Activated naive CD4-positive, alpha-beta T cell treated with anti-CD3 and anti-CD28 coated beads for 36 hours (primary cell): Measurements from ENCODE around the gene KDM4C. TPM values are rescaled to one million over a fixed set of nuclear protein-coding genes. Genes with fewer than 3 reads are reported as not detected.
A peak's percentile ranks its signal among the peaks of the same experiment; 100 is the strongest.

ENCODE experiments used
- CTCF ChIA-PET: fragments of 350-600 bp; sonication (Branson Sonifier 250); formaldehyde crosslinking; loops from one replicate; lab custom pipeline; 2021; ENCODE audit warnings: antibody characterized with exemption; lab: Charles Lee
- DNase-seq: peaks from one replicate; pipeline ENCODE4 v3.0.0-alpha.2; 2020
- H3K27ac Mint-ChIP-seq: one replicate; pipeline ENCODE4 v1.8.0; 2021; ENCODE audit warnings: mild to moderate bottlenecking, mixed read lengths
- H3K27me3 Mint-ChIP-seq: one replicate; pipeline ENCODE4 v1.8.0; 2021; ENCODE audit warnings: low read depth, mixed read lengths
- H3K36me3 Mint-ChIP-seq: one replicate; pipeline ENCODE4 v1.8.0; 2021; ENCODE audit warnings: low read depth, mixed read lengths
- H3K4me1 Mint-ChIP-seq: one replicate; pipeline ENCODE4 v1.8.0; 2021; ENCODE audit warnings: low read depth, mixed read lengths
- H3K4me3 Mint-ChIP-seq: one replicate; pipeline ENCODE4 v1.8.0; 2021; ENCODE audit warnings: mild to moderate bottlenecking, moderate library complexity, mixed read lengths
- H3K9me3 Mint-ChIP-seq: one replicate; pipeline ENCODE4 v1.8.0; 2021; ENCODE audit warnings: mixed read lengths
- intact Hi-C: fragments of 100-400 bp; cut with micrococcal nuclease; formaldehyde crosslinking; loops from one replicate; pipeline ENCODE4 v1.15.1; 2023
- total RNA-seq, 2 experiments: library from RNA; stranded (reverse); gene quantifications; one replicate each; pipeline ENCODE4 v1.2.3, GENCODE V29; 2021

KDM4C gene
- total RNA-seq, 2 experiments from 2014 or later = 27.4 to 28.9 TPM

GRCh38 chr9:6819112-6819511 lies 61.3 kb downstream of the KDM4C start:
- CTCF ChIA-PET = interaction anchor here (0.7 to 0.9 kb wide), 2 partner anchors 8 to 200 kb away, joined by 3 read pairs; no protein-coding TSS in a partner anchor
- H3K4me3 Mint-ChIP-seq = no peak overlapping the region
- peaks cover 11% of the 10 kb centered on the region for H3K4me1 Mint-ChIP-seq
- intact Hi-C loops = no loop called here
- no peak overlapping the region for H3K27ac Mint-ChIP-seq
- H3K9me3 Mint-ChIP-seq = peaks cover 2% of the 10 kb centered on the region
- no peaks in the 10 kb centered on the region for H3K27me3 Mint-ChIP-seq
- H3K36me3 Mint-ChIP-seq = peaks cover 15% of the 10 kb centered on the region
- no peak for DNase-seq

GRCh38 chr9:6819529-6819928 lies 61.8 kb downstream of the KDM4C start:
- intact Hi-C loops = no loop called here

GRCh38 chr9:6822696-6823095 lies 64.9 kb downstream of the KDM4C start:
- peaks cover 2% of the 10 kb centered on the region for H3K9me3 Mint-ChIP-seq
- H3K27me3 Mint-ChIP-seq = no peaks in the 10 kb centered on the region
- DNase-seq = no peak
- CTCF ChIA-PET = no interaction called here
- intact Hi-C loops = no loop called here
- H3K4me3 Mint-ChIP-seq = no peak overlapping the region
- H3K36me3 Mint-ChIP-seq = peaks cover 21% of the 10 kb centered on the region
- peaks cover 9% of the 10 kb centered on the region for H3K4me1 Mint-ChIP-seq
- no peak overlapping the region for H3K27ac Mint-ChIP-seq

More at GRCh38 chr9:6819529-6819928, 61.8 kb downstream of the KDM4C start:
- DNase-seq = no peak
- Mint-ChIP-seq H3K9me3 (peaks cover 2% of the 10 kb centered on the region), H3K27me3 (no peaks in the 10 kb centered on the region), H3K27ac (no peak overlapping the region), H3K36me3 (peaks cover 18% of the 10 kb centered on the region), H3K4me3 (no peak overlapping the region), H3K4me1 (peaks cover 11% of the 10 kb centered on the region)
- CTCF ChIA-PET = interaction anchor here (0.7 to 0.9 kb wide), 2 partner anchors 8 to 200 kb away, joined by 3 read pairs; no protein-coding TSS in a partner anchor

GRCh38 chr9:6827439-6828145 lies 69.8 kb downstream of the KDM4C start:
- H3K27ac Mint-ChIP-seq = no peak overlapping the region
- peaks cover 30% of the 10 kb centered on the region for H3K36me3 Mint-ChIP-seq
- no peaks in the 10 kb centered on the region for H3K27me3 Mint-ChIP-seq
- H3K4me1 Mint-ChIP-seq = peaks cover 8% of the 10 kb centered on the region
- CTCF ChIA-PET = interaction anchor here (0.6 to 2.8 kb wide), 21 partner anchors 9 to 707 kb away, joined by 3 to 17 read pairs (median 4); no protein-coding TSS in a partner anchor
- intact Hi-C loops = loop anchor here (1.0 to 5.0 kb wide), 3 partner anchors 225 to 709 kb away; no protein-coding TSS in a partner anchor
- peak; percentile 68 for DNase-seq
- peaks cover 5% of the 10 kb centered on the region for H3K9me3 Mint-ChIP-seq
- no peak overlapping the region for H3K4me3 Mint-ChIP-seq

GRCh38 chr9:6829027-6829426 lies 71.3 kb downstream of the KDM4C start:
- peaks cover 36% of the 10 kb centered on the region for H3K36me3 Mint-ChIP-seq
- no peaks in the 10 kb centered on the region for H3K27me3 Mint-ChIP-seq
- intact Hi-C loops = loop anchor here (5.0 kb wide), 1 partner anchor 223 kb away; no protein-coding TSS in a partner anchor
- no peak overlapping the region for H3K4me3 Mint-ChIP-seq
- peaks cover 5% of the 10 kb centered on the region for H3K9me3 Mint-ChIP-seq
- DNase-seq = no peak
- CTCF ChIA-PET = interaction anchor here (0.6 kb wide), 3 partner anchors 32 to 101 kb away, joined by 3 to 6 read pairs (median 3); no protein-coding TSS in a partner anchor
- H3K27ac Mint-ChIP-seq = no peak overlapping the region
- peaks cover 8% of the 10 kb centered on the region for H3K4me1 Mint-ChIP-seq

GRCh38 chr9:6829536-6829935 lies 71.8 kb downstream of the KDM4C start:
- peaks cover 5% of the 10 kb centered on the region for H3K9me3 Mint-ChIP-seq
- H3K36me3 Mint-ChIP-seq = peaks cover 38% of the 10 kb centered on the region
- H3K4me1 Mint-ChIP-seq = peaks cover 8% of the 10 kb centered on the region
- H3K27me3 Mint-ChIP-seq = no peaks in the 10 kb centered on the region
- intact Hi-C loops = loop anchor here (5.0 kb wide), 1 partner anchor 223 kb away; no protein-coding TSS in a partner anchor
- no peak overlapping the region for H3K4me3 Mint-ChIP-seq
- H3K27ac Mint-ChIP-seq = no peak overlapping the region
- CTCF ChIA-PET = interaction anchor here (0.6 kb wide), 2 partner anchors 99 to 102 kb away, joined by 3 to 6 read pairs; no protein-coding TSS in a partner anchor
- DNase-seq = no peak

GRCh38 chr9:6833518-6834192 lies 75.9 kb downstream of the KDM4C start:
- no peaks in the 10 kb centered on the region for H3K4me1 Mint-ChIP-seq
- peaks cover 56% of the 10 kb centered on the region for H3K36me3 Mint-ChIP-seq
- no peaks in the 10 kb centered on the region for H3K27me3 Mint-ChIP-seq
- H3K4me3 Mint-ChIP-seq = no peak overlapping the region
- intact Hi-C loops = no loop called here
- H3K9me3 Mint-ChIP-seq = peaks cover 8% of the 10 kb centered on the region
- no peak overlapping the region for H3K27ac Mint-ChIP-seq
- DNase-seq = no peak
- CTCF ChIA-PET = no interaction called here

GRCh38 chr9:6834306-6834705 lies 76.5 kb downstream of the KDM4C start:
- no peaks in the 10 kb centered on the region for H3K4me1 Mint-ChIP-seq
- CTCF ChIA-PET = no interaction called here
- no peak overlapping the region for H3K27ac Mint-ChIP-seq
- DNase-seq = no peak
- H3K9me3 Mint-ChIP-seq = peaks cover 8% of the 10 kb centered on the region
- H3K27me3 Mint-ChIP-seq = no peaks in the 10 kb centered on the region
- intact Hi-C loops = no loop called here
- H3K4me3 Mint-ChIP-seq = no peak overlapping the region
- H3K36me3 Mint-ChIP-seq = peaks cover 55% of the 10 kb centered on the region

- Mint-ChIP-seq H3K36me3 (peaks cover 37% of the 10 kb centered on the region), H3K4me1 (peaks cover 9% of the 10 kb centered on the region), H3K4me3 (no peak overlapping the region), H3K27ac (no peak overlapping the region), H3K9me3 (peaks cover 3% of the 10 kb centered on the region), H3K27me3 (no peaks in the 10 kb centered on the region)
- intact Hi-C loops = no loop called here
- CTCF ChIA-PET = no interaction called here
- no peak for DNase-seq
Observed at GRCh38 chr9:6838158-6838557, 80.4 kb downstream of the KDM4C start.

- CTCF ChIA-PET = interaction anchor here (0.8 kb wide), 1 partner anchor 16 kb away, joined by 3 read pairs; no protein-coding TSS in a partner anchor
- Mint-ChIP-seq H3K27ac (no peak overlapping the region), H3K9me3 (no peaks in the 10 kb centered on the region), H3K27me3 (no peaks in the 10 kb centered on the region), H3K4me3 (no peak overlapping the region), H3K36me3 (peaks cover 2% of the 10 kb centered on the region), H3K4me1 (peaks cover 9% of the 10 kb centered on the region)
- intact Hi-C loops = no loop called here
- no peak for DNase-seq
Observed at GRCh38 chr9:6842584-6842947, 84.8 kb downstream of the KDM4C start.

GRCh38 chr9:6843742-6844141 lies 86.0 kb downstream of the KDM4C start:
- DNase-seq = no peak
- H3K9me3 Mint-ChIP-seq = no peaks in the 10 kb centered on the region
- CTCF ChIA-PET = interaction anchor here (1.3 kb wide), 1 partner anchor 17 kb away, joined by 3 read pairs; no protein-coding TSS in a partner anchor
- no peak overlapping the region for H3K4me3 Mint-ChIP-seq
- H3K4me1 Mint-ChIP-seq = peaks cover 9% of the 10 kb centered on the region
- H3K27me3 Mint-ChIP-seq = no peaks in the 10 kb centered on the region
- no peak overlapping the region for H3K27ac Mint-ChIP-seq
- intact Hi-C loops = no loop called here
- peaks cover under 1% of the 10 kb centered on the region for H3K36me3 Mint-ChIP-seq

GRCh38 chr9:6844267-6844666 lies 86.5 kb downstream of the KDM4C start:
- H3K4me1 Mint-ChIP-seq = peaks cover 9% of the 10 kb centered on the region
- H3K27ac Mint-ChIP-seq = no peak overlapping the region
- intact Hi-C loops = no loop called here
- DNase-seq = no peak
- H3K9me3 Mint-ChIP-seq = no peaks in the 10 kb centered on the region
- H3K36me3 Mint-ChIP-seq = peaks cover 3% of the 10 kb centered on the region
- CTCF ChIA-PET = interaction anchor here (1.3 kb wide), 1 partner anchor 17 kb away, joined by 3 read pairs; no protein-coding TSS in a partner anchor
- H3K4me3 Mint-ChIP-seq = no peak overlapping the region
- no peaks in the 10 kb centered on the region for H3K27me3 Mint-ChIP-seq
